ENCODE data around the gene LTO1. TPM values are rescaled to one million over a fixed set of nuclear protein-coding genes. Genes with fewer than 3 reads are reported as not detected.

LTO1 gene
- total RNA-seq, 2 donors from 2014 or later: 13.0 to 26.7 TPM

- intact Hi-C loops (cut with DNase I): no loop called here
- ATAC-seq (no peak), DNase-seq (no peak)
- Histone ChIP-seq H3K4me3 (no peak overlapping the region), H3K27ac (no peak overlapping the region), H3K27me3 (peaks cover 0 to 7% of the 10 kb centered on the region in 2 donors), H3K9me3 (no peaks in the 10 kb centered on the region), H3K36me3 (replicated peaks in 1 of 2; ENCODE audit: insufficient read depth in 1 of 2, low read depth in 2 of 2) (no peaks in the 10 kb centered on the region), H3K4me1 (peaks cover 39% of the 10 kb centered on the region)
- TF ChIP-seq, protein P1, sequence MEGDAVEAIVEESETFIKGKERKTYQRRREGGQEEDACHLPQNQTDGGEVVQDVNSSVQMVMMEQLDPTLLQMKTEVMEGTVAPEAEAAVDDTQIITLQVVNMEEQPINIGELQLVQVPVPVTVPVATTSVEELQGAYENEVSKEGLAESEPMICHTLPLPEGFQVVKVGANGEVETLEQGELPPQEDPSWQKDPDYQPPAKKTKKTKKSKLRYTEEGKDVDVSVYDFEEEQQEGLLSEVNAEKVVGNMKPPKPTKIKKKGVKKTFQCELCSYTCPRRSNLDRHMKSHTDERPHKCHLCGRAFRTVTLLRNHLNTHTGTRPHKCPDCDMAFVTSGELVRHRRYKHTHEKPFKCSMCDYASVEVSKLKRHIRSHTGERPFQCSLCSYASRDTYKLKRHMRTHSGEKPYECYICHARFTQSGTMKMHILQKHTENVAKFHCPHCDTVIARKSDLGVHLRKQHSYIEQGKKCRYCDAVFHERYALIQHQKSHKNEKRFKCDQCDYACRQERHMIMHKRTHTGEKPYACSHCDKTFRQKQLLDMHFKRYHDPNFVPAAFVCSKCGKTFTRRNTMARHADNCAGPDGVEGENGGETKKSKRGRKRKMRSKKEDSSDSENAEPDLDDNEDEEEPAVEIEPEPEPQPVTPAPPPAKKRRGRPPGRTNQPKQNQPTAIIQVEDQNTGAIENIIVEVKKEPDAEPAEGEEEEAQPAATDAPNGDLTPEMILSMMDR (IDR thresholded peaks at IDR 0.05): no peak
- no peak for TF ChIP-seq POLR2A (IDR thresholded peaks at IDR 0.05)
- WGBS, 2 donors: 46 to 62% methylated on average over 6 of the region's 6 CpGs
Observed at GRCh38 chr11:69635195-69635594, 40.0 kb downstream of the LTO1 start.

DNA sequence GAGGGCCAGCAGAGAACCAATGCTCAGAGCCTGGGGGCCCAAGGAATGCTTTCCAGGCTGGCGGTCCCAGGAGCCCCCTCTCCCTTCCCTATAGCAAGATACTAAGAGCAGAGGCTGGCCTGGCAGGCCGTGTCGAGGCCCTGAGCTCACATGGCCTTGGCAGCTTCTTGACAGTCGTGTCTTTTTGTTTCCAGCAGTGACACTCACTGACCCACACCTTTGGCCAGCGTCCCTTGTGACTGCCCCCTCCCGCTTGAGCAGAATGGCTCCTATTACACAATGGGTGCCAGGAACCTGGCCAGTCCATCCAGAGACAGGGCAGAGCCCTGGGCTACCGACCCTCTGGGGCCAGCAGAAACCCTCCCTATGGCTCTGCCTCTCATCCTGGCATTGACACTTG lies 40.6 kb downstream of the LTO1 start:
- Histone ChIP-seq H3K4me3 (no peak overlapping the region), H3K27ac (no peak overlapping the region), H3K36me3 (replicated peaks in 1 of 2; ENCODE audit: insufficient read depth in 1 of 2, low read depth in 2 of 2) (no peaks in the 10 kb centered on the region), H3K9me3 (no peaks in the 10 kb centered on the region), H3K4me1 (peaks cover 37% of the 10 kb centered on the region), H3K27me3 (peaks cover 0 to 5% of the 10 kb centered on the region in 2 donors)
- intact Hi-C loops (cut with DNase I): no loop called here
- ATAC-seq (no peak), DNase-seq (peak in 1 of 4 donors; percentile 22)
- WGBS, 2 donors: 54 to 62% methylated on average over 6 to 7 of the region's 7 CpGs
- TF ChIP-seq, protein P1 (IDR thresholded peaks at IDR 0.05): no peak
- TF ChIP-seq POLR2A (IDR thresholded peaks at IDR 0.05): no peak

DNA sequence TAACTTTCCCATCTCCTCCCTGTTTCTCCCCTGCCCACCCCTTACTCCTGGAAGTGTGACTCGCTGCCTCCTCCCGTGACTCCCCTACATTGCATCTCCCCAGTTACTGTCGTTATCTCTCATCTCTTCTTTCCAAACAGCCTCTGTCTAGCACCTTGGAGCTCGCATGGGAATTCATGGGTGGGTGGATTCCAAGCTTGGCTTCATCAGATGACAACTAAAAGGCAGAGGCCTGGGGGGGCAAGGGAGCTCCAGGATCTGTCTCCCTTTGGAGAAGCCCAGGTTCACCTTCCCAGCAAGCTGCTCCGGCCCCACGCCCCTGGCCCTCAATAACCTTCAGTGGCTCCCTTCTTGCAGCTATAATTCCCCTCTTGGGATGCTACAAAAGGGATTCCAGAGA lies 41.1 kb downstream of the LTO1 start:
- Histone ChIP-seq H3K36me3 (replicated peaks in 1 of 2; ENCODE audit: insufficient read depth in 1 of 2, low read depth in 2 of 2) (no peaks in the 10 kb centered on the region), H3K9me3 (no peaks in the 10 kb centered on the region), H3K27me3 (peaks cover 0 to 5% of the 10 kb centered on the region in 2 donors), H3K4me3 (no peak overlapping the region), H3K4me1 (peaks cover 34% of the 10 kb centered on the region), H3K27ac (no peak overlapping the region)
- no peak for DNase-seq
- TF ChIP-seq, protein P1 (IDR thresholded peaks at IDR 0.05): no peak
- TF ChIP-seq POLR2A (IDR thresholded peaks at IDR 0.05): no peak
- intact Hi-C loops (cut with DNase I): no loop called here
- WGBS, 2 donors: 74 to 85% methylated on average over 6 of the region's 6 CpGs
- no peak for ATAC-seq

DNA sequence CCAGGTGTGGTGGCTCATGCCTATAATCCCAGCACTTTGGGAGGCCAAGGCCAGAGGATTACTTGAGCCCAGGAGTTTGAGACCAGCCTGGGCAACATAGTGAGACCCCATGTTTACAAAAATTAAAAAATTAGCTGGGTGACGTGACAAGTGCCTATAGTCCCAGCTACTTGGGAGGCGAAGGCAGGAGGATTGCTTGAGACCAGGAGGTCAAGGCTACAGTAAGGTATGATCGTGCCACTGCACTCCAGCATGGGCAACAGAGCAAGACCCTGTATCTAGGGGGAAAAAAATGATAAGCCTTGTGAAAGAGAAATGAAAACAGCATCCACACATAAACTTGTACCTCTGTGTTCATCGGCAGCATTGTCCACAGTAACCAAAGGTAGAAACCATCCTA lies 42.3 kb downstream of the LTO1 start:
- 85 to 88% methylated on average over 4 of the region's 4 CpGs for WGBS, 2 donors
- no peak for DNase-seq
- Histone ChIP-seq H3K27me3 (peaks cover 0 to 5% of the 10 kb centered on the region in 2 donors), H3K4me3 (no peak overlapping the region), H3K27ac (no peak overlapping the region), H3K9me3 (no peaks in the 10 kb centered on the region), H3K4me1 (peaks cover 22% of the 10 kb centered on the region), H3K36me3 (replicated peaks in 1 of 2; ENCODE audit: insufficient read depth in 1 of 2, low read depth in 2 of 2) (no peaks in the 10 kb centered on the region)
- no peak for ATAC-seq
- intact Hi-C loops (cut with DNase I): no loop called here
- TF ChIP-seq, protein P1 (IDR thresholded peaks at IDR 0.05): no peak
- no peak for TF ChIP-seq POLR2A (IDR thresholded peaks at IDR 0.05)

- no peaks in the 10 kb centered on the region for H3K9me3 ChIP-seq
- no peak for DNase-seq
- 74 to 84% methylated on average over 8 of the region's 8 CpGs for WGBS, 2 donors
- intact Hi-C loops (cut with DNase I): no loop called here
- no peaks in the 10 kb centered on the region for H3K36me3 ChIP-seq (replicated peaks in 1 of 2; ENCODE audit: insufficient read depth in 1 of 2, low read depth in 2 of 2)
- TF ChIP-seq POLR2A (IDR thresholded peaks at IDR 0.05): no peak
- TF ChIP-seq, protein P1 (IDR thresholded peaks at IDR 0.05): no peak
- ATAC-seq: no peak
- H3K27ac ChIP-seq: no peak overlapping the region
- no peak overlapping the region for H3K4me3 ChIP-seq
- no peaks in the 10 kb centered on the region for H3K27me3 ChIP-seq
- H3K4me1 ChIP-seq: no peaks in the 10 kb centered on the region
Observed at GRCh38 chr11:69630424-69630823, 44.7 kb downstream of the LTO1 start.

Measured in body of pancreas (tissue), 4 donors.